ENCODE measurements around the gene NCBP3. TPM values are rescaled to one million over a fixed set of nuclear protein-coding genes. Genes with fewer than 3 reads are reported as not detected.
A peak's percentile ranks its signal among the peaks of the same experiment; 100 is the strongest.

Gene NCBP3, protein sequence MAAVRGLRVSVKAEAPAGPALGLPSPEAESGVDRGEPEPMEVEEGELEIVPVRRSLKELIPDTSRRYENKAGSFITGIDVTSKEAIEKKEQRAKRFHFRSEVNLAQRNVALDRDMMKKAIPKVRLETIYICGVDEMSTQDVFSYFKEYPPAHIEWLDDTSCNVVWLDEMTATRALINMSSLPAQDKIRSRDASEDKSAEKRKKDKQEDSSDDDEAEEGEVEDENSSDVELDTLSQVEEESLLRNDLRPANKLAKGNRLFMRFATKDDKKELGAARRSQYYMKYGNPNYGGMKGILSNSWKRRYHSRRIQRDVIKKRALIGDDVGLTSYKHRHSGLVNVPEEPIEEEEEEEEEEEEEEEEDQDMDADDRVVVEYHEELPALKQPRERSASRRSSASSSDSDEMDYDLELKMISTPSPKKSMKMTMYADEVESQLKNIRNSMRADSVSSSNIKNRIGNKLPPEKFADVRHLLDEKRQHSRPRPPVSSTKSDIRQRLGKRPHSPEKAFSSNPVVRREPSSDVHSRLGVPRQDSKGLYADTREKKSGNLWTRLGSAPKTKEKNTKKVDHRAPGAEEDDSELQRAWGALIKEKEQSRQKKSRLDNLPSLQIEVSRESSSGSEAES
- total RNA-seq = 10 to 100 TPM; 35.9 to 44.6 TPM

DNA sequence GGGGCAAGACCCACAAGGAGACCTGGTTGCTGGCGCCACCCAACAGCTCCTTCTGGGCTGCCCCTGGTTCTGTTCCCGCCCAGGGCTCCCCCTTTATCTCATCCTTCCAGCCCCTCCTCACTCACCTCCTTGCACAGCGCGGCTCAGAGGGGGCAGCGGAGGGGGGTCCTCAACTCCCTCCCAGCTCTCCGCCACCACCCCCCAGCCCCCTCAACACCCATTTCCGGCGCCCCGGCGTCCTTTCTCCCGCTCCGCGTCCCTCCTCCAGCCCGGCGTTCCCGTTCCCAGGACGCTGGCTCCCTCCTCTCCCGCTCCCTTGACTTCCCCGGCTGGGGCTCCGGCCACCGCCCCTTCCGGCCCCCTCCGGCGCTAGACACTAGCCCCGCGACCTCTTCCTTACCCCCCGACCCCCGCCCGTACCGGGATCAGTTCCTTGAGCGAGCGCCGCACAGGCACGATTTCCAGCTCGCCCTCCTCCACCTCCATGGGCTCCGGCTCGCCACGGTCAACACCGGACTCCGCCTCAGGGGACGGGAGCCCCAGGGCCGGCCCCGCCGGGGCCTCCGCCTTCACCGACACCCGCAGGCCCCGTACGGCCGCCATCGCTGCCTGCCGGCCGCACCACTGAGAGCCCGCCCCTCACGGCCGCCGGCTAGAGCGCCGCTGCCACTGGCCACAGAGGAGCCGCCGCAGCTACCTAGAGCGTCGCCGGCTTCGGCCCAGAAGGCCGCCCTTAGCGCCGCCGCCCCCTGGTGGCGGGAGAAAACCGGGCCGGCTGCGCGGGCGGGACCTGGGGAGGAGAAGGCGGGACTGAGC lies at the start of gene NCBP3:
NCBP3 (minus strand) TSS at position 626 of the 816 bp plus-strand sequence; CDS start at position 603, 23 bp downstream.
- peak; percentile 93 for ATAC-seq
- intact Hi-C loops (cut with DNase I, micrococcal nuclease) = loop anchor here (1.0 to 2.0 kb wide), 15 partner anchors 47 to 520 kb away; partner anchors contain the start of genes CAMKK1 (in 2 of the 2), ATP2A3 (in 1 of the 2), CTNS (in 1 of the 2) and EMC6 (in 1 of the 2)
- Mint-ChIP-seq H3K4me3 (peak within 1 kb of the TSS; percentile 84), H3K27ac (peak within 1 kb of the TSS; percentile 91), H3K36me3 (ENCODE audit: low read depth) (peaks cover 13% of the 10 kb centered on the region), H3K4me1 (peaks cover 19% of the 10 kb centered on the region), H3K9me3 (ENCODE audit: low read depth) (no peaks in the 10 kb centered on the region), H3K27me3 (no peaks in the 10 kb centered on the region)
- CTCF ChIA-PET = interaction anchor here (0.5 to 5.7 kb wide), 28 partner anchors 12 to 988 kb away, joined by 3 to 86 read pairs (median 4); partner anchors contain the start of gene ATP2A3
- peak; percentile 96 for DNase-seq
- POLR2A ChIA-PET = interaction anchor here (0.5 to 1.6 kb wide), 5 partner anchors 49 to 135 kb away, joined by 3 to 5 read pairs (median 4); no protein-coding TSS in a partner anchor

DNA sequence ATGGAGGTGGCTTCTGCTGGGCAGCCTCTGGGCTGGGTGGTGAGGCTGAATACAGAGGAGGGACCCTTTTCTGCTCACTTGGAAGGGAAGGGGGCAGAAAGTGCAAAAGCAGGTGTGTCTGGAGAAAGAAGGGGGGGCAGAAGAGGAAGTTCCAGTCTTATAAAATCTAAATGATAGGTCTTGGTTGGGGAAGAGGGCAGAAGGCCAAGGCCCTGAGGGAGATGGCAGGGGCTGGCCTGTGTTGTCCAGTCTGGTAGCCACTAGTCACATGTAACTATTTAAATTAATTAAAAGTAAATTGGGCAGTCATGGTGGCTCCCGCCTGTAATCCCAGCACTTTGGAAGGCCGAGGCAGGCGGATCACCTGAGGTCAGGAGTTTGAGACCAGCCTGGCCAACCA lies 49.3 kb upstream of the NCBP3 start:
- ChIA-PET CTCF (interaction anchor here (2.6 kb wide), 1 partner anchor 18 kb away, joined by 16 read pairs; no protein-coding TSS in a partner anchor), POLR2A (interaction anchor here (1.1 kb wide), 1 partner anchor 70 kb away, joined by 3 read pairs; no protein-coding TSS in a partner anchor)
- no peak overlapping the region for H3K4me3 Mint-ChIP-seq
- intact Hi-C loops (cut with DNase I, micrococcal nuclease) = no loop called here
- no peaks in the 10 kb centered on the region for H3K9me3 Mint-ChIP-seq (ENCODE audit: low read depth)
- peaks cover 24% of the 10 kb centered on the region for H3K4me1 Mint-ChIP-seq
- DNase-seq = no peak
- no peaks in the 10 kb centered on the region for H3K36me3 Mint-ChIP-seq (ENCODE audit: low read depth)
- H3K27ac Mint-ChIP-seq = no peak overlapping the region
- no peak for ATAC-seq
- H3K27me3 Mint-ChIP-seq = no peaks in the 10 kb centered on the region

DNA sequence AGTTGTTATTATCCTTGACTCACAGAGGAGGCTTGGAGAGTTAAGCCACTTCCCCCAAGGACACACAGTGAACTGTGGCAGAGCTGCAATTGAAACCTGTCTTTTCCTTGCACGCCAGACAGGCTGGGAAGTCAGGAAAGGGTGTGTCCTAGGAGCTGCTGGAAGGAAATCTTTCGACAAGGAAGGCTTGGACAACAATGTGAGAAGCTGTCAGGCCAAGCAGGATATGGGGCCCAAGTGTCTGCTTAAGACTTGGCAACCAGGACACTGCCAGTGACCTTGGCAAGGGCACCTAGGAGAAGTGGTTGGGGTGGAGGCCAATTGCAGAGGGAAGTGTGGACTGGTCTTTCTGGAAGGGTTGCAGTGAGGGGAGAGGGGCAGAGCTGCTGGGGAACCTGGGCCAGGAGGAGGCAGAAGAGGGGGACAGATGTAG lies 48.9 kb upstream of the NCBP3 start:
- no peak for ATAC-seq
- H3K36me3 Mint-ChIP-seq (ENCODE audit: low read depth) = no peaks in the 10 kb centered on the region
- H3K4me1 Mint-ChIP-seq = peaks cover 29% of the 10 kb centered on the region
- intact Hi-C loops (cut with DNase I, micrococcal nuclease) = loop anchor here in 1 of 2 experiments (5.0 kb wide), 2 partner anchors 173 to 367 kb away; partner anchors contain the start of genes ANKFY1 and HASPIN
- ChIA-PET CTCF (interaction anchor here (1.0 to 2.6 kb wide), 3 partner anchors 19 to 157 kb away, joined by 3 to 16 read pairs (median 4); no protein-coding TSS in a partner anchor), POLR2A (interaction anchor here (1.1 kb wide), 1 partner anchor 70 kb away, joined by 3 read pairs; no protein-coding TSS in a partner anchor)
- no peaks in the 10 kb centered on the region for H3K9me3 Mint-ChIP-seq (ENCODE audit: low read depth)
- no peaks in the 10 kb centered on the region for H3K27me3 Mint-ChIP-seq
- no peak overlapping the region for H3K4me3 Mint-ChIP-seq
- H3K27ac Mint-ChIP-seq = no peak overlapping the region
- no peak for DNase-seq

GRCh38 chr17:3894188-3894587 lies 48.1 kb upstream of the NCBP3 start:
- Mint-ChIP-seq H3K4me3 (peak overlapping the region; percentile 75), H3K4me1 (peaks cover 29% of the 10 kb centered on the region), H3K27ac (peak overlapping the region; percentile 77), H3K9me3 (ENCODE audit: low read depth) (no peaks in the 10 kb centered on the region), H3K36me3 (ENCODE audit: low read depth) (no peaks in the 10 kb centered on the region), H3K27me3 (no peaks in the 10 kb centered on the region)
- ATAC-seq = no peak
- no peak for DNase-seq
- POLR2A ChIA-PET = no interaction called here
- intact Hi-C loops (cut with DNase I, micrococcal nuclease) = loop anchor here in 1 of 2 experiments (5.0 kb wide), 2 partner anchors 172 to 368 kb away; partner anchors contain the start of genes ANKFY1 and HASPIN
- CTCF ChIA-PET = interaction anchor here (0.8 to 2.6 kb wide), 7 partner anchors 10 to 248 kb away, joined by 3 to 16 read pairs (median 4); no protein-coding TSS in a partner anchor

DNA sequence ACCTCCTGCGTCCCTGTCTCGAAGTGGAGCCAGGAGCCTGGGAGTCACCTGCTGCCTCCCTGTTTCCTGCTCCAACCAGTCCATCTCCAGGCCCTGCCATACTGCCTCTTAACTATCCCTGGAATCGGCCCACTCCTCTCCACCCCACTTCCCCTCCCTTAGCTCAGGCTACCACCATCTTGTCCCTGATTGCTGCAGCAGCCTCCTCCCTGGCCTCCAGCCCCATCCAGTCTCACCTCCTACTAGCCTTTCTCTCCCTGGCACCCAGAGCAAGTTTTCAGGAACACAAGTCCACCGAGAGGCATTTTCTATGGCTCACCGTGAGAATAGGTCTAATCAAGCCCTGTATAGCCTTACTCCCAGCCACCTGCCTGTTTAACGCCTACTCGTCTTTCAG lies 47.7 kb upstream of the NCBP3 start:
- Mint-ChIP-seq H3K27ac (peak overlapping the region; percentile 77), H3K9me3 (ENCODE audit: low read depth) (no peaks in the 10 kb centered on the region), H3K36me3 (ENCODE audit: low read depth) (no peaks in the 10 kb centered on the region), H3K27me3 (no peaks in the 10 kb centered on the region), H3K4me3 (peak overlapping the region; percentile 75), H3K4me1 (peaks cover 32% of the 10 kb centered on the region)
- ATAC-seq (no peak), DNase-seq (no peak)
- intact Hi-C loops (cut with DNase I, micrococcal nuclease) = loop anchor here (1.0 to 5.0 kb wide), 11 partner anchors 18 to 1104 kb away; partner anchors contain the start of genes NCBP3 (in 2 of the 2), ANKFY1 (in 1 of the 2), ATP2A3 (in 1 of the 2) and CYB5D2 (in 1 of the 2)
- ChIA-PET POLR2A (no interaction called here), CTCF (interaction anchor here (0.8 to 2.6 kb wide), 7 partner anchors 9 to 249 kb away, joined by 3 to 16 read pairs (median 4); no protein-coding TSS in a partner anchor)

- Mint-ChIP-seq H3K4me3 (peak within 1 kb of the TSS; percentile 76), H3K27ac (peak within 1 kb of the TSS; percentile 77)
- intact Hi-C loops (cut with DNase I, micrococcal nuclease) = loop anchor here (1.0 to 5.0 kb wide), 11 partner anchors 18 to 1104 kb away; partner anchors contain the start of genes NCBP3 (in 2 of the 2), ANKFY1 (in 1 of the 2), ATP2A3 (in 1 of the 2) and CYB5D2 (in 1 of the 2)
Observed at GRCh38 chr17:3893003-3893719, 47.1 kb upstream of the NCBP3 start, which contains the start of gene CAMKK1. Gene CAMKK1 (minus strand): TSS chr17:3893053. CDS start chr17:3885687, 7,366 bp downstream.

GRCh38 chr17:3892095-3892998 lies 46.3 kb upstream of the NCBP3 start:
- Mint-ChIP-seq H3K36me3 (ENCODE audit: low read depth) (no peaks in the 10 kb centered on the region), H3K27me3 (no peaks in the 10 kb centered on the region), H3K4me1 (peaks cover 43% of the 10 kb centered on the region), H3K27ac (no peak overlapping the region), H3K9me3 (ENCODE audit: low read depth) (no peaks in the 10 kb centered on the region), H3K4me3 (peak overlapping the region; percentile 76)
- POLR2A ChIA-PET = no interaction called here
- intact Hi-C loops (cut with DNase I, micrococcal nuclease) = loop anchor here (2.0 to 5.0 kb wide), 4 partner anchors 46 to 474 kb away; partner anchors contain the start of genes ANKFY1 (in 1 of the 2), HASPIN (in 1 of the 2), NCBP3 (in 1 of the 2) and UBE2G1 (in 1 of the 2)
- CTCF ChIA-PET = interaction anchor here (0.8 to 2.6 kb wide), 5 partner anchors 8 to 73 kb away, joined by 3 to 16 read pairs (median 3); partner anchors contain the start of gene P2RX1
- ATAC-seq = peak; percentile 27
- peak; percentile 75 for DNase-seq

More at GRCh38 chr17:3893003-3893719, 47.1 kb upstream of the NCBP3 start, which contains the start of gene CAMKK1:
- H3K4me1 Mint-ChIP-seq = peaks cover 36% of the 10 kb centered on the region
- no peaks in the 10 kb centered on the region for H3K9me3 Mint-ChIP-seq (ENCODE audit: low read depth)
- peak; percentile 88 for ATAC-seq
- ChIA-PET CTCF (interaction anchor here (0.8 to 2.6 kb wide), 5 partner anchors 9 to 72 kb away, joined by 3 to 16 read pairs (median 3); partner anchors contain the start of gene P2RX1), POLR2A (no interaction called here)
- no peaks in the 10 kb centered on the region for H3K27me3 Mint-ChIP-seq
- H3K36me3 Mint-ChIP-seq (ENCODE audit: low read depth) = no peaks in the 10 kb centered on the region
- peak; percentile 94 for DNase-seq

DNA sequence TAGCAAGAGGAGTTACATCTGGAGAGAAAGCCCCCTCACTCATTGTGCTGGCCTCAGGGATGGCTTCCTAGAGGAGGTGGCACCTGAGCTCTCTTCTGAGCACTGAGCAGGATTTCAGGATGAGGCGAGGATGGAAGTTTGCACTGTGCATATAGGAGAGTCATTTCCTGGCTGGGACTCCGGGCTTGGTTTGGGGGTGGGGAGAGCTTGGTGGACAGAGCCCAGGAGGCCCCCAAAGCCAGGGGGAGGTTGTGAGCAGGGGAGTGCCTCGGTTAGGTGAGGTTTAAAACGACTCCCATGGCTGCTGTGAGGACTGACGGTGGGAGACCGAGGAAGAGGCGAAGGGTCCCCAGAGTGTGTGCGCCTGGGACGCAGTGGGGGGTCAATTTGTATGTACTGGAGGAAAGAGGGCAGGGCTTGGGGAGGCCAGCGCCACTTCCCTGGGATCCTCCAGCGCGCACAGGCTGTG lies 45.6 kb upstream of the NCBP3 start:
- intact Hi-C loops (cut with DNase I, micrococcal nuclease) = loop anchor here (2.0 to 5.0 kb wide), 4 partner anchors 45 to 475 kb away; partner anchors contain the start of genes ANKFY1 (in 1 of the 2), HASPIN (in 1 of the 2), NCBP3 (in 1 of the 2) and UBE2G1 (in 1 of the 2)
- Mint-ChIP-seq H3K27me3 (no peaks in the 10 kb centered on the region), H3K36me3 (ENCODE audit: low read depth) (no peaks in the 10 kb centered on the region), H3K27ac (no peak overlapping the region), H3K4me3 (peak overlapping the region; percentile 76), H3K9me3 (ENCODE audit: low read depth) (no peaks in the 10 kb centered on the region), H3K4me1 (peaks cover 50% of the 10 kb centered on the region)
- ChIA-PET POLR2A (no interaction called here), CTCF (no interaction called here)
- no peak for DNase-seq
- no peak for ATAC-seq

DNA sequence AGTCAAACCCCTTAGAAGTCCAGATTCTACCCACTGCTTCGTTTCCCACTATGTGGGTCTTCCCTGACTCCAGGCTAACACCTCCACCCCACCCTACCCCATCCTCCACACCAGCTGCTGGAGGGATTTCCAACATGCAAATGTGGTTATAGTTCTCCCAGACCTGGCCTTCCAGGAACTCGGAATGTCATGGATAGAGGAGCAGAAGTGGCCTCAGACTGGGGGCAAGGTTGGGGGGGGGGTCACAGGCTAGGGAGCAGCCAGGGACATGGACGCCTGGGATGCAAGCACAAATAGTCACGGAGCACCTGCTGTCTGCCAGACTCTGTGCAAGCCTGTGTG lies 44.8 kb upstream of the NCBP3 start:
- H3K4me3 Mint-ChIP-seq = peak overlapping the region; percentile 76
- no peak for ATAC-seq
- no peaks in the 10 kb centered on the region for H3K27me3 Mint-ChIP-seq
- ChIA-PET POLR2A (no interaction called here), CTCF (interaction anchor here (1.0 to 2.8 kb wide), 2 partner anchors 23 to 44 kb away, joined by 4 to 10 read pairs; partner anchors contain the start of gene NCBP3)
- intact Hi-C loops (cut with DNase I, micrococcal nuclease) = loop anchor here in 1 of 2 experiments (5.0 kb wide), 2 partner anchors 169 to 371 kb away; partner anchors contain the start of genes ANKFY1 and HASPIN
- DNase-seq = no peak
- no peaks in the 10 kb centered on the region for H3K9me3 Mint-ChIP-seq (ENCODE audit: low read depth)
- H3K36me3 Mint-ChIP-seq (ENCODE audit: low read depth) = no peaks in the 10 kb centered on the region
- H3K4me1 Mint-ChIP-seq = peaks cover 57% of the 10 kb centered on the region
- peak overlapping the region; percentile 26 for H3K27ac Mint-ChIP-seq
